SJCRH30 (cell line): ENCODE results near the gene RPS6KA1. TPM values are rescaled to one million over a fixed set of nuclear protein-coding genes. Genes with fewer than 3 reads are reported as not detected.

Source experiments
- DNase-seq, 2 experiments: peaks; one replicate each; pipeline ENCODE4 v3.0.0-alpha.2; 2015 to 2020
- H3K27ac ChIP-seq: fragments of 250-450 bp; sonication (Bioruptor Pico); 2 replicates; pipeline ENCODE4 v1.5.1; 2020; ENCODE audit warnings: mild to moderate bottlenecking, moderate library complexity
- H3K27me3 ChIP-seq: fragments of 250-450 bp; sonication (Bioruptor Pico); 2 replicates; pipeline ENCODE4 v1.5.1; 2020; ENCODE audit warnings: mild to moderate bottlenecking, moderate library complexity
- H3K36me3 ChIP-seq: fragments of 250-450 bp; sonication (Bioruptor Pico); 2 replicates; pipeline ENCODE4 v1.5.1; 2020; ENCODE audit warnings: mild to moderate bottlenecking, moderate library complexity
- H3K4me1 ChIP-seq: fragments of 250-450 bp; sonication (Bioruptor Pico); 2 replicates; pipeline ENCODE4 v1.5.1; 2020; ENCODE audit warnings: mild to moderate bottlenecking, moderate library complexity
- H3K4me3 ChIP-seq: fragments of 250-450 bp; sonication (Bioruptor Pico); 2 replicates; pipeline ENCODE4 v1.5.1; 2020; ENCODE audit warnings: mild to moderate bottlenecking, moderate library complexity
- H3K9me3 ChIP-seq: fragments of 250-450 bp; sonication (Bioruptor Pico); replicated peaks from 2 replicates; pipeline ENCODE4 v1.5.1; 2020; ENCODE audit warnings: mild to moderate bottlenecking, moderate library complexity
- total RNA-seq: library from RNA; depleted of rRNA; stranded (reverse); fragments of >200 nt; shearing (Covaris generic); gene quantifications from 2 replicates; pipeline ENCODE4 v1.2.3, GENCODE V29; 2014

RPS6KA1 gene
- total RNA-seq, 1 experiment from 2014 or later, result 22.7 TPM

GRCh38 chr1:26521669-26522030, 7.9 kb upstream of the RPS6KA1 start:
- H3K9me3 ChIP-seq, result no peaks in the 10 kb centered on the region
- no peaks in the 10 kb centered on the region for H3K4me1 ChIP-seq
- no peak overlapping the region for H3K4me3 ChIP-seq
- no peak overlapping the region for H3K27ac ChIP-seq
- no peak for DNase-seq
- H3K36me3 ChIP-seq, result no peaks in the 10 kb centered on the region
- H3K27me3 ChIP-seq, result peaks cover 14% of the 10 kb centered on the region; the same call in 1 of the 2 replicates

GRCh38 chr1:26522073-26522472, 7.5 kb upstream of the RPS6KA1 start:
- peaks cover 12% of the 10 kb centered on the region; the same call in 1 of the 2 replicates for H3K27me3 ChIP-seq
- no peak for DNase-seq
- no peaks in the 10 kb centered on the region for H3K36me3 ChIP-seq
- no peak overlapping the region for H3K27ac ChIP-seq
- H3K9me3 ChIP-seq, result no peaks in the 10 kb centered on the region
- H3K4me1 ChIP-seq, result no peaks in the 10 kb centered on the region
- no peak overlapping the region for H3K4me3 ChIP-seq

GRCh38 chr1:26524181-26524580, 5.4 kb upstream of the RPS6KA1 start:
- H3K4me3 ChIP-seq, result no peak overlapping the region
- DNase-seq, result no peak

DNA sequence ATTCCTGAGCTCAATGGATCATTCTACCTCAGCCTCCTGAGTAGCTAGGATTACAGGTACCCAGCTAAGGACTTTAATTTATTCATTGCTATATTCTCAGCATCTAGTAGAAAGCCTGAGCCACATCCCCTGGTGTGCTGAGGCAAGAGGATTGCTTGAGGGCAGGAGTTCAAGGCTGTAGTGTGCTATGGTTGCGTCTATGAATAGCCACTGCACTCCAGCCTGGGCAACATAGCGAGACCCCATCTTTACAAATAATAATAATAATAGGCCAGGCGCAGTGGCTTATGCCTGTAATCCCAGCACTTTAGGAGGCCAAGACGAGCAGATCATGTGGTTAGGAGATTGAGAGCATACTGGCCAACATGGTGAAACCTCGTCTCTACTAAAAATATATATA, 3.3 kb upstream of the RPS6KA1 start:
- no peak for DNase-seq
- H3K27me3 ChIP-seq, result peaks cover 3% of the 10 kb centered on the region; the same call in 1 of the 2 replicates
- H3K4me1 ChIP-seq, result peaks cover 13% of the 10 kb centered on the region; the same call in 1 of the 2 replicates
- no peaks in the 10 kb centered on the region for H3K9me3 ChIP-seq
- H3K27ac ChIP-seq, result no peak overlapping the region
- H3K4me3 ChIP-seq, result no peak overlapping the region
- H3K36me3 ChIP-seq, result no peaks in the 10 kb centered on the region

More at GRCh38 chr1:26524181-26524580, 5.4 kb upstream of the RPS6KA1 start:
- no peak overlapping the region for H3K27ac ChIP-seq
- 0 out of 2 replicates have a peak, but pooled peaks cover 1% of the 10 kb centered on the region for H3K4me1 ChIP-seq
- H3K9me3 ChIP-seq, result no peaks in the 10 kb centered on the region
- H3K36me3 ChIP-seq, result no peaks in the 10 kb centered on the region
- H3K27me3 ChIP-seq, result peaks cover 12% of the 10 kb centered on the region; the same call in 1 of the 2 replicates

GRCh38 chr1:26529405-26529654, 231 bp upstream of the RPS6KA1 start:
- Histone ChIP-seq H3K36me3 (no peaks in the 10 kb centered on the region), H3K27me3 (no peaks in the 10 kb centered on the region), H3K4me3 (peak overlapping the region; percentile 71), H3K4me1 (peaks cover 20% of the 10 kb centered on the region), H3K27ac (no peak overlapping the region), H3K9me3 (no peaks in the 10 kb centered on the region)
- DNase-seq, result no peak

- H3K9me3 ChIP-seq, result no peaks in the 10 kb centered on the region
- H3K27ac ChIP-seq, result no peak overlapping the region
- no peak for DNase-seq
These were observed 891 bp downstream of the RPS6KA1 start for GRCh38 chr1:26530410-26530894.

GRCh38 chr1:26530895-26531598, 1.5 kb downstream of the RPS6KA1 start:
- DNase-seq, result peak; percentile 41 to 45
- H3K36me3 ChIP-seq, result no peaks in the 10 kb centered on the region
- H3K27ac ChIP-seq, result no peak overlapping the region
- H3K9me3 ChIP-seq, result no peaks in the 10 kb centered on the region
- H3K27me3 ChIP-seq, result no peaks in the 10 kb centered on the region
- H3K4me1 ChIP-seq, result peaks cover 36% of the 10 kb centered on the region
- H3K4me3 ChIP-seq, result no peak overlapping the region

More at GRCh38 chr1:26530410-26530894, 891 bp downstream of the RPS6KA1 start:
- Histone ChIP-seq H3K4me1 (peaks cover 31% of the 10 kb centered on the region), H3K27me3 (no peaks in the 10 kb centered on the region), H3K36me3 (no peaks in the 10 kb centered on the region), H3K4me3 (peak overlapping the region; percentile 71)

- H3K27me3 ChIP-seq, result no peaks in the 10 kb centered on the region
- peaks cover 40% of the 10 kb centered on the region for H3K4me1 ChIP-seq
- no peak overlapping the region for H3K4me3 ChIP-seq
- no peak for DNase-seq
- no peaks in the 10 kb centered on the region for H3K9me3 ChIP-seq
- H3K36me3 ChIP-seq, result no peaks in the 10 kb centered on the region
- no peak overlapping the region for H3K27ac ChIP-seq
These were observed 2.1 kb downstream of the RPS6KA1 start for GRCh38 chr1:26531651-26532131.

DNA sequence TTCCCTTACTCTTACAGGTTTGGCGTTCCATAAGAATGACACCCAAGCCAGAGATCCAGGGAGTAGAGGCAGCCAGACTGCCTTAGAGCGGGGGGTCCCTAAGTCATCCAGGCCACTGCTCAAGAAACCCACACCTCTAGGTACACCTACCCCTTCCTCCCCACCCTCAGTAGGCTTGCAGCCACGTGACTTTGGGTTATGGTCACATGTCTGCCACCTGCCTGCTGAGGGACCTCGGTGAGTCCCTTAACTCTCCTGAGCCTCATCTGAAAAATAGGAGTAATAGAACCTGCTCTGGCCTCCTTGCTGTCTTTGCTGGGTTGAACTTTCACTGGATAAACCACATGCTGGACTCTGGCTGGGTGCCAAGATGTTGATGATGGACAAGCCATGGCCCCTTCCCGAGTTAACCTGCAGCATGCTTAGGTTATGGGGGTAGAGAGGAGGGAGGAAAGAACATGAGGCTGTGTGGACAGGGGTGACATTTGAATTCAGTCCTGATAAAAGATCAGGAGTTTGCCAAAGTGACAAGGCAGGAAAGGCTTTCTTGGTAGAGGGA, 4.5 kb downstream of the RPS6KA1 start:
- H3K27me3 ChIP-seq, result no peaks in the 10 kb centered on the region
- no peak for DNase-seq
- H3K9me3 ChIP-seq, result no peaks in the 10 kb centered on the region
- no peaks in the 10 kb centered on the region for H3K36me3 ChIP-seq
- no peak overlapping the region for H3K4me3 ChIP-seq
- H3K27ac ChIP-seq, result no peak overlapping the region
- peaks cover 40% of the 10 kb centered on the region for H3K4me1 ChIP-seq

DNA sequence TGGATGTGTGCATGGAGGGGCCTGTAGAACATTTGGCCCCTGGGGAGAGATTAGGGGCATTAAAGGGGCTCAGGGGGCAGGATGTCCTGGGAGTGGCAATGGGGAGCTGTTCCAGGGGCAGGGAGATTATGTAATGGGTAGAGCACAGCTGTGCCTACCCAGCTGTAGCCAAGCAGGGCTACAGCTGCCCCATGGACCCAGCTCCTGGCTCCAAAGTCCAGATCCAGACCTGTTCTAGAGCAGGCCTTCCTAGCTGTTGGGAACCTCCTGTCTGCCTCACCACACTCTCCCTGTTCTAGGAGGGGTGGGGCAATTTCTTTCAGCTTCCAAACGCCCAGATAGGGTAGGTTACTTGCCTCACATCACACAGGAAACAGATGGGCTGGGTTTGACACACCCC, 5.6 kb downstream of the RPS6KA1 start:
- Histone ChIP-seq H3K9me3 (no peaks in the 10 kb centered on the region), H3K27ac (no peak overlapping the region), H3K27me3 (no peaks in the 10 kb centered on the region), H3K4me1 (peaks cover 42% of the 10 kb centered on the region), H3K4me3 (no peak overlapping the region), H3K36me3 (no peaks in the 10 kb centered on the region)
- peak; percentile 80 to 85 for DNase-seq

DNA sequence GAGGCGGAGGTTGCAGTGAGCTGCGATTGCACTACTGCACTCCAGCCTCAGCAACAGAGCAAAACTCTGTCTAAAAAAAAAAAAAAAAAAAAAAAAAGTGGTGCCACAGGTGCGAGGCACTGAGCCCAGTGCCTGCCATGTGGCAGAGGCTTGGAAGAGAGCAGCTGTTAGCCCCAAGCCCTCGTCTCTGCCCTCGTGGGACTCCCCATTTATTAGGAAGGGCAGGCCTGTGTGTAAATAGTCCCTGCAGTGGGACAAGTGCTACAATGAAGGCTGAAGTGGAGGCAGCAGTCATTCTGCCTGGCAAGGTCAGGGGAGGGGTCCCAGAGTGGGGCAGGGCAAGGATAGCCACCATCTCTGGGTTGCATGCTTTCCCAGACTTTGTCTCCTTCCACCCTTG, 6.5 kb downstream of the RPS6KA1 start:
- H3K27me3 ChIP-seq, result no peaks in the 10 kb centered on the region
- H3K4me3 ChIP-seq, result no peak overlapping the region
- peaks cover 34% of the 10 kb centered on the region for H3K4me1 ChIP-seq
- no peaks in the 10 kb centered on the region for H3K9me3 ChIP-seq
- DNase-seq, result peak; percentile 72 to 81
- no peak overlapping the region for H3K27ac ChIP-seq
- no peaks in the 10 kb centered on the region for H3K36me3 ChIP-seq

- no peak overlapping the region for H3K4me3 ChIP-seq
- no peaks in the 10 kb centered on the region for H3K27me3 ChIP-seq
- no peak overlapping the region for H3K27ac ChIP-seq
- H3K36me3 ChIP-seq, result no peaks in the 10 kb centered on the region
- H3K9me3 ChIP-seq, result no peaks in the 10 kb centered on the region
- DNase-seq, result no peak
- peaks cover 32% of the 10 kb centered on the region for H3K4me1 ChIP-seq
These were observed 7.0 kb downstream of the RPS6KA1 start for GRCh38 chr1:26536521-26536920.

DNA sequence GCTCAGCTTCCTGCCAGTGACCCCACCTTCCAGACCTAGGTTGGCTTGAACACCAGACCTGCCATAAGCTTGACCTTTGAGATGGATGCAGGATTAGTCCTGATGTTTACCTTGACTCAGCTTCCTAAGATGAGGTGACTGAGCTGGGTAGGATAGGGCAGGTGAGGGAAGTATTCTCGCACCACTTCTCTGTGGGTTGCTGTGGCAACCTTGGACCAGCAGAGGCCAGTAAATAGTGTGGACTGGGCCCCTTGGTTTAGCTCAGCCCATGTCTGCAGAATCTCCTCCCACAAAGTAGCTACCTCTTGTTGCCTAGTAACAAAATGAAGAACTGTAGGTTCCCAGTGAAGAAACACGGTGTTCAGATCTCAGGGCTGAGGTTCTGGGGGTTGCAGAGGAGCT, 8.4 kb downstream of the RPS6KA1 start:
- no peak for DNase-seq
- H3K4me3 ChIP-seq, result no peak overlapping the region
- H3K36me3 ChIP-seq, result no peaks in the 10 kb centered on the region
- peaks cover 35% of the 10 kb centered on the region for H3K4me1 ChIP-seq
- no peaks in the 10 kb centered on the region for H3K27me3 ChIP-seq
- H3K27ac ChIP-seq, result no peak overlapping the region
- no peaks in the 10 kb centered on the region for H3K9me3 ChIP-seq

DNA sequence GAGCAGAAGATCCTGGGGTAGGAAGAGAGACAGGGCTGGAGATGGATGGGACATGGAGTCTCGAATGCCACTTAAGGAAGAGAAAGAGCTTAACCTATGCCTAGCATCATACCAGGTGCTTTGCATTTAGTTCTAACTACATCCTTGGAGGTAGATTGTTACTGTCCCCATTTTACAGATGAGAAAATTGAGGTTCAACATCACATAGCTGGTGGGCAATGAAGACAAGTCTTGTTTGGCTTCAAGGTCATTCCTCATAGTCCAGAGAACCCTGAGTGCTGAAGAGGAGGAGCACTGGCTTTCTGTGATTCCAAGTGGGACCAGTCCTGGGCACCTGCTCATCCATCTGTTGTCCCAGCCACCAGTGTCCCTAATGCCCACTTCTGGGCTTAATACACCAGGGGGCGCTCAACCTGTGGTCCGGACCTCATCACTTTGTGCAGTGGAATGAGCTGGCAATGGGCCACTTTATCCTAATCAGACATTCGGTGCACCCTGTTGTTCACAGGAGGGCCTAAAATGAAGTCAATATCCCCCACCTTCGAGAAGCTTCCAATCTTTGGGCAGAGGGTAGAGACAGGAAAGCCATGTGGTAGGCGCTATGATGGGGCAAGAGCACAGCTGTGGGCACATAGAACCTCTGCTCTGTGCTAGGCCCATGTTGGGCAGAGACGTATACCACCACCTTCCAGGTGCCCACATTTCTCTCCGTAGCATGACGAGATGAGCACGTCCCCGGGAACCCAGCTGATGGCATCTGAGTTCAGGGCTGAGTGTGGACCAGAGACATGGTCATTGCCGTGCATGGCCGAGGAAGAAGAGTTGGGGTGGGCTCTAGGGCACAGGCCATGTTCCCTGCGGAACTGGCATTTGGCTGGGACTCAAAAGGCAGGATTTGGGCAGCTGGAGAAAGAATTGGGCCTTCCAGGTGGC, 9.2 kb downstream of the RPS6KA1 start:
- no peak overlapping the region for H3K4me3 ChIP-seq
- H3K27ac ChIP-seq, result no peak overlapping the region
- H3K27me3 ChIP-seq, result no peaks in the 10 kb centered on the region
- H3K36me3 ChIP-seq, result no peaks in the 10 kb centered on the region
- peaks cover 34% of the 10 kb centered on the region for H3K4me1 ChIP-seq
- peak; percentile 60 to 69 for DNase-seq
- H3K9me3 ChIP-seq, result no peaks in the 10 kb centered on the region

- H3K27ac ChIP-seq, result no peak overlapping the region
- H3K27me3 ChIP-seq, result no peaks in the 10 kb centered on the region
- H3K9me3 ChIP-seq, result no peaks in the 10 kb centered on the region
- no peak overlapping the region for H3K4me3 ChIP-seq
- DNase-seq, result peak in 1 of 2 experiments; percentile 32
- H3K36me3 ChIP-seq, result no peaks in the 10 kb centered on the region
- peaks cover 24% of the 10 kb centered on the region for H3K4me1 ChIP-seq
These were observed 10.2 kb downstream of the RPS6KA1 start for GRCh38 chr1:26539722-26540121.
